T-helper 9 cell (primary cell): ENCODE results near the gene CDC42EP2.

ENCODE experiments used
- DNase-seq: peaks from one replicate; pipeline ENCODE4 v3.0.0-alpha.2; 2020

Gene CDC42EP2

DNA sequence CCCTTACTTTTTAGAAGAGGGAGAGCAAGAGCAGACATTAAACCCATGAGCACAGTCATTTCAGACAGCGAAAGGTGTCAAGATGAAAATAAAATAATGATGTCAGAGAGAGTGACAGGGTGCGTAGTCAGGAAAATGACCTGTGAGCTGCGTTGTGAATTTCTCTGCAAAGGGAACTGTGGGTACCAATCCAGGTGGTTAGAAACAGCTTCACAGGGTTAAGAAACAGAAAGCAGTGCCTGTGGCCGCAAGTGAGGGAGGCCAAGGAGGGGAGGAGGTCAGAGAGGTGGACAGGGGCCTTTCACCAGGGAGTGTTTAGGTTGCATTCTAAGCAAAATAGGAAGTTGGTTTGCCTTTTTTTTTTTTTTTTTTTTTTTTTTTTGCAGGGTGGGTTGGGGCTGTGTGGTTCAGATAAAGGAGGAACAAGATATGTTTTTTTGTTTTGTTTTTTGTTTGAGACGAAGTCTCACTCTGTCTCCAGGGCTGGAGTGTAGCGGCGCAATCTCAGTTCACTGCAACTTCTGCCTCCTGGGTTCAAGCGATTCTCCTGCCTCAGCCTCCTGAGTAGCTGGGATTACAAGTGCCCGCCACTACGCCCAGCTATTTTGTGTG lies 47.8 kb downstream of the CDC42EP2 start:
- DNase-seq, result no peak

DNA sequence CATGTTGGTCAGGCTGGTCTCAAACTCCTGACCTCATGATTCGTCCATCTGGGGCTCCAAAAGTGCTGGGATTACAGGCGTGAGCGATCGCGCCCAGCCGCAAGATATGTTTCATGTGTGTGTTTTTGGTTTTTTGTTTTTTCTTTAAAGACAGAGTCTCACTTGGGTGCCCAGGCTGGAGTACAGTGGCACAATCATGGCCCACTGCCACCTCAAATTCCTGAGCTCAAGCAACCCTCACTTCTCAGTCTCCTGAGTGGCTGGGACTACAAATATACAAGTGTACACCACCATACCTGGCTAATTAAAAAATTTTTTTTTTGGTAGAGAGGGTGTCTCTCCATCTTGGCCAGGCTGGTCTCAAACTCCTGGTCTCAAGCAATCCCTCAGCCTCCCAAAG lies 48.3 kb downstream of the CDC42EP2 start:
- DNase-seq, result no peak

DNA sequence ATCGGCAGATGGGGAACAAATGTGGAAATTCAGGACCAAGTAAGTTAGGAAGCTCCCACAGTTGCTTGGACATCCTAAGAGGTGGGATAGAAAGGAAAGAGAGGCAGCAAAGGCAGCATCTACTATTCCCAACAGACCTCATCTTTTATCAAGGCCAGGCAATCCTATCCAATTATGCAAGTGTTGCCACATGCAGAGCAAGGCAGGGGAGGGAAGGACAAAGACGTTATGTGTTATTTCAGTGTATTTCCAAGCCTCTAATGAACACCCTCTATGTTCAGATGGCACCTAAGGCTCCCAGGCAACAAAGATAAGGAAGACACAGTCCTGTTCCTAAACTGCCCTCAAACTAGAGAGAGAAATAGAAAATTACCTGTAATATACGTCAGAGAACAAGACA lies 49.1 kb downstream of the CDC42EP2 start:
- DNase-seq, result no peak

GRCh38 chr11:65366340-65366773 lies 51.7 kb downstream of the CDC42EP2 start:
- no peak for DNase-seq

DNA sequence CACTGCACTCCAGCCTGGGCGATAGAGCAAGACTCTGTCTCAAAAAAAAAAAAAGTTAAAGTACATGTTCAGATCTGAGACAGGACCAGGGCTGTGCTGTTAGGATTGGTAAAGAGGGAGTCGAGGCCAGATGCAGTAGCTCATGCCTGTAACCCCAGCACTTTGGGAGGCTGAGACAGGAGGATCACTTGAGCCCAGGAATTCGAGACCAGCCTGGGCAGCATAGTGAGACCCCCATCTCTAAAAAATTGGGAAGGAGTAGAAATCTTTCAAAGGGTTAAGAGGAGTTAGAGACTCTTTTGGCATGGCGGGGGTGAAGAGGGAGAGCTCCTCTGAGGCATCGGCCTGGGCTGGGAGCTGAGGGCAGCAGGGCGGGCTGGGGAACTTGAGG lies 56.0 kb downstream of the CDC42EP2 start:
- DNase-seq, result no peak
